ENCODE data around the gene TLE3.
A peak's percentile ranks its signal among the peaks of the same experiment; 100 is the strongest.

TLE3 gene

DNA sequence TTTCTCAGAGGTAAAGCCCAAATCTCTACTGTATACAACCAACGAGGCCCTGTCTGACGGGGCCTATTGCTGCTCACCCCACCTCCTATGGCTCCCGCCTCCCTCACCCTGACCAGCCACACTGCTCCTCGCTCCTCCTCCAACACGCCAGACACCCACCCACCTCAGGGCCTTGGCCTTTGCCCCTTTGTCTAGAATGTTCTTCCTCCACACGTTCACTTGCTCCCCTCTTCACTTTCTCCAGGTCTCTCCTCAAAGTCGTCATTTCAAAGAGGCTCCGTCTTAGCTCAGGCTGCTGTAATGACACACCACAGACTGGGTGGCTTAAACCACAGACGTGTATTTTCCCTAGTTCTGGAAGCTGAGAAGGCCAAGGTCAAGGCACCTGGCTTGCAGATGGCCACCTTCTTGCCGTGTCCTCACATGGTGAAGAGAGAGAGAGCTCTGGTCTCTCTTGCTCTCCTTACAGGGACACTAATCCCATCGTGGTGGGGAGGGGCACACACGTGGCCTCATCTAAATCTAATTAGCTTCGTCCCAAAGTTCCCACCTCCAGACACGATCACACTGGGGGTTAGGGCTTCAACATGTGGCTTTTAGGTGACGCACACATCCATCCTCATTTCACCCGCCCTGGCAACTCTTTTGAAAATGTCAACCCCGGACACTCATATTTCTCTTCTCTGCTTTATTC, 98.2 kb downstream of the TLE3 start:
- DNase-seq = no peak

DNA sequence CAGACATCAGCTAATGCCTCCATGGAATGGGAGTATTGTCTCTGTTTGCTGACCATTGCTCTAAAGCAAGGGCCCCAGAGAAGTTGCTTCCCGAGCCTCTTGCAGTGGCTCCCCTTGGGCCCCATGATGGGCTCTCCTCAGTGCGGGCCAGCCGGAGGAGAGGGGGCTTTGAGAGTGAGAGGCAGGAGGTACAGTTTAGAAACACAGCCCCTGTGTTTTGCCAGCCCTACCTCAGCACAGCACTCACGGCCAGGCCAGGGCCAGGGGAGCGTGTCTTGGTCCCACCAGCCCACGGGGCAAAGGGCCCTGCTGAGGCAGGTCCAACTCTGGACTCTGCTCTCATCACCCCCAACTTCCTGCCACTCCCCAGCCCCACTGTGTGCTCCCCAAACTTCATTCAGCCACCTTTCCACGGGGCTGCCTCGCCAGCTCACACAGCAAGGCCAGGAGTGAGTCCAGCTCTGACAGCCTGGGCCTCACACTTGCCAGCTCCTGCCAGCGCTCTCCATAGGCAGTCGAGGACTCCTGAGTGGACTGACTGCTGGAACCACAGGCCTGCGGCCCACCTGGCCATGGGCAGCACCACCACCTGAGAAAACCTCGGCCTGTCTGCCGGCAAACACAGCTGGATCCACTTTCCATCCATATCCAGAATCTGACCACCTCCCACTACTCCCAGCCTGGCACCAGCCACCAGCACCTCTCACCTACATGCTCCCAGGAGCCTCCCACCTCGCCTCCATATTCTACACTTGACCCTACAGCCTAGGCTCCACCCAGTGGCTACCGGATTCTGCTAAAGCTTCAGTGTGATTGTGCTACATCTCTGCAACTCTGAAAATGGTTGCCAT, 99.0 kb downstream of the TLE3 start:
- no peak for DNase-seq

DNA sequence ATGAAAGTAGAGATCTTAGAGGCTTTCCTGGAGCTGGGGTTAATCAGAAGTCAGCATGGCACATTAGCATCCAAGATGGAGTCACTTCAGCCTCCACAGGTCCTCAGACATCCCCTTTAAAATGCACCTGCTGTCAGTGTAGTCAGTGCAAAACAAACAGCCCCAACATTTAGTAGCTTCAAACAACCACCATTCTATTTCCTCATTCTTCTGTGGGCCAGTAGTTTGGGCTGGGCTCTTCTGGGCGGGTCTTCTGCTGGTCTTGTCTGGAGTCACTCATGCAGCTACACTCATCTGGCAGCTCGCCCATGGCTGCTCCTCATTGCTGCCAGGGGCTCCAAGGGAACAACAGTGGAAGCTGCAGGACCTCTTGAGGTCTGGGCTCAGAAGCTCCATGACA, 99.9 kb downstream of the TLE3 start:
- peak in 12 of 14 donors; percentile 1 to 78 (median 36) for DNase-seq
